Stimulated activated CD8-positive, alpha-beta memory T cell treated with anti-CD3 and anti-CD28 coated beads, Interleukin-4, amount 100 ng/mL, for 4 hours (primary cell): Measurements from ENCODE around the gene ATP5IF1.

Source experiments
- DNase-seq, 2 donors: peaks; one replicate each; pipeline ENCODE4 v3.0.0-alpha.2; 2020; ENCODE audit warnings: low read depth in 2 of 2, low spot score in 1 of 2

Gene ATP5IF1

DNA sequence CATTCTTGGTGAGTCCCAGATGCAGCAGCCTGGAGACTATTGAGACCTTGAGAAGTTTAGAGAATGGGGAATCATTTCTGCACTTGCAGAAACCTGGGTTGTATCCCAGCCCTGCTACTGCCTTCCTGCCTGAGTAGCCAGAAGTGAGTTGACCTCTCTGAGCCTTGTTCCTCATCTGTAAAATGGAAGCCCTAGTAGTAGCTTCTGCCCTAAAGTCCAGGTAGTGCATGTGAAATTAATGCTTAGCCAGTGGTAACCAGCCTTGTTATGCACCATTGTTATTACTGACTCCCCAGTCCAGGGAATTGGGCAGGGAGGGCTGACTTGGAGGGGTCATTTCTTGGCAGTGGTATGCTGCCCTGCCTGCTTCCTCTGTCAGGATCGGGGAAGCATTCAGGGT is 29.0 kb downstream of the ATP5IF1 start:
- DNase-seq: no peak

DNA sequence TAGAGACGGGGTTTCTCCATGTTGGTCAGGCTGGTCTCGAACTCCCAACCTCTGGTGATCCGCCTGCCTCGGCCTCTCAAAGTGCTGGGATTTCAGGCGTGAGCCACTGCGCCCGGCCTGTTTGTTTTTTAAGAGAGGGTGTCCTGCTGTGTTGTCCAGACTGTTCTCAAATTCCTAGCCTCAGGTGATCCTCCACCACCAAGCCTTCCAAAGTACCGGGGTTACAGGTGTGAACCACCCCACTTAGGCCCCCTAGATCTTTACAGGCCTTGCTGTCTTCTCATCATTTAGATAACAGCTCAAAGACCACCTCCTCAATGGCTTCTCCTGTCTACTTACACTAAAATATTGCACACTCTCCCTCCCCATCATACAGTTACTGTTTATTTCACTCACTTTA is 29.7 kb downstream of the ATP5IF1 start:
- no peak for DNase-seq

- DNase-seq: no peak
These were observed 31.0 kb downstream of the ATP5IF1 start for GRCh38 chr1:28266920-28267322.

DNA sequence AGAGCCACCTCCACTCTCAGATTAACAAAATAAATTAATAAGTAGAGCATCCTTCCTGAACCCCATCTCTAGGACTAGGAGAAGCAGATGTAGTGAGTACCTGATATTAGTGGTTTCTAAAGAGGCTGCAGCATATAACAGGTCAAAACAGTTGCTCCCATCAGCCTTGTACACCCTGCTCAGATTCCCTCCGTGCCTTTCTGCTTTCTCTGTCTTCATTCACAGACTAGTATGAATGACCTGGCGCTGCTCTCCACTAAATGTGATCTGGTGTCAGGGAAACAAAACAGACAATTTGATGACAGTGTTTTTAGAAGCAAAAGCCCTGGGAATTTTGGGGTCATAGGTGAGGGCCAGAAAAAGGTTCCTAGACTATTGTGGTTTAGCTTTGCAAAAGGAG is 31.7 kb downstream of the ATP5IF1 start:
- DNase-seq: no peak

GRCh38 chr1:28269529-28269928 is 33.6 kb downstream of the ATP5IF1 start:
- no peak for DNase-seq

DNA sequence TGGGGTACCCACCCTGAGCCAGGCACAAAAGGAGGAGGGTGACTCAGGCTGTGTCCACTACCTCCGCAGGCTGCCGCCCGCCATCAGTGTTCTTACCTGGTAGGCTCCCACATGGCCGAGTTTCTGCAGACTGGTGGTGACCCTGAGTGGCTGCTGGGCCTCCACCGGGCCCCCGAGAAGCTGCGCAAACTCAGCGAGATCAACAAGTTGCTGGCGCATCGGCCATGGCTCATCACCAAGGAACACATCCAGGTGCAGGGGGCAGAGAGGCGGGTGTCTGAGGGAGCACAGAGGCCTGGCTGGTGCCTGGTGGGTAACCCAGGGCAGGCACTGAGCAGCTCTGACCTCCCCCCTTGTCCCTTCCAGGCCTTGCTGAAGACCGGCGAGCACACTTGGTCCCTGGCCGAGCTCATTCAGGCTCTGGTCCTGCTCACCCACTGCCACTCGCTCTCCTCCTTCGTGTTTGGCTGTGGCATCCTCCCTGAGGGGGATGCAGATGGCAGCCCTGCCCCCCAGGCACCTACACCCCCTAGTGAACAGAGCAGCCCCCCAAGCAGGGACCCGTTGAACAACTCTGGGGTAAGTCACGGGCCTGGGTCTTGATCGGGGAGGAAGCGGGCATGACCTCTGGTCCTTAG is 36.4 kb downstream of the ATP5IF1 start:
- no peak for DNase-seq

DNA sequence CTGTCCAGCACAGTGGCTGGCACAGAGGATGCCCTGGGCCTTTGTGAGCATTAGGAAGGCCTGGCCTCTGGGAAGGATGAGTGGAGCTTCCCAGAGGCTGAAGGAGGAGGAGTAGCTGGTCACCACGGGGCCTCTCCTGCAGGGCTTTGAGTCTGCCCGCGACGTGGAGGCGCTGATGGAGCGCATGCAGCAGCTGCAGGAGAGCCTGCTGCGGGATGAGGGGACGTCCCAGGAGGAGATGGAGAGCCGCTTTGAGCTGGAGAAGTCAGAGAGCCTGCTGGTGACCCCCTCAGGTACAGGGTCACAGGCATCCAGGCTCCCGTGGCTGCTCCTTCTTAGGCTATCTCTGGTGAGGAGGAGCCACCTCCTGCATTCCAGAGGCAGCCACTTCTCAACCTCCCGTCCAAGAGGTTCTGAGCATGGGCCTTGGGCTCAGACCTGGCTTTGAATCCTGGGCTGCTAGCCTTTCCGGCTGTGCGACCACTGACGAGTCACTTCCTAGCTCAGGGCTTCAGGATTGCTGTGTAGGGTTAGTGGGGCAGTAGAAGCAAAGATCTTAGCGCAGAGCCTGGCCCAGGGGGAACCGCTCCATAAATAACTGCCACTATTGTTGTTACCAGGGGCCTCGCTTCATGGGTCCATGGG is 37.4 kb downstream of the ATP5IF1 start:
- no peak for DNase-seq

DNA sequence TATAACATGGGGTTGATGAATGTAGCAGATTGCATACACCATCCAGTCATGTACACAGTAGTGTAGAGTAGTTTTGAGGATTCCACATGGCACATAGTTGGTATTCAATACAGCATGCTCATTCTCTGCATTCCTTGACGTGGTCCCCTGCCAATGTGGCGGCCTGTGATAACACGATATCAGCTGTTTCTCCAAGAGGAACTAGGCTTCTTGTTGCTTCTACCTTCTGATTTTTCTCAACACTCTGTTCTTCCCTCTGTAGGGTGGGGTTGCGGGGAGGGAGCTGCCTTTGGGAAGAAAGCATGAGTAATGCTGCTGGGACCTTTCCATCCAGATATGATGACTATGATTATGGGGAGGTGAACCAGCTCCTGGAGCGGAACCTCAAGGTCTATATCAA is 42.8 kb downstream of the ATP5IF1 start:
- DNase-seq: no peak

DNA sequence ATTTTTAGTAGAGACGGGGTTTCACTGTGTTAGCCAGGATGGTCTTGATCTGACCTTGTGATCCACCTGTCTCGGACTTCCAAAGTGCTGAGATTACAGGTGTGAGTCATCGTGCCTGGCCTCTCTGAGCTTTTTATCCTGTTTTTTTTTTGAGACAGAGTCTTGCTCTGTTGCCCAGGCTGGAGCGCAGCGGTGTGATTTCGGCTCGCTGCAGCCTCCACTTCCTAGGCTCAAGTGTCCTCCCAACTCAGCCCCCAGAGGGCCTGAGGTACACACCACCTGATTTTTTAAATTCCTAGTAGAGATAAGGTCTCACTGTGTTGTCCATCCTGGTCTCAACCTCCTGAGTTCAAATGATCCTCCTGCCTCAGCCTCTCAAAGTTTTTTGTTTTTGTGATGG is 43.8 kb downstream of the ATP5IF1 start:
- DNase-seq: no peak

- no peak for DNase-seq
These were observed 44.6 kb downstream of the ATP5IF1 start for GRCh38 chr1:28280501-28280900.

DNA sequence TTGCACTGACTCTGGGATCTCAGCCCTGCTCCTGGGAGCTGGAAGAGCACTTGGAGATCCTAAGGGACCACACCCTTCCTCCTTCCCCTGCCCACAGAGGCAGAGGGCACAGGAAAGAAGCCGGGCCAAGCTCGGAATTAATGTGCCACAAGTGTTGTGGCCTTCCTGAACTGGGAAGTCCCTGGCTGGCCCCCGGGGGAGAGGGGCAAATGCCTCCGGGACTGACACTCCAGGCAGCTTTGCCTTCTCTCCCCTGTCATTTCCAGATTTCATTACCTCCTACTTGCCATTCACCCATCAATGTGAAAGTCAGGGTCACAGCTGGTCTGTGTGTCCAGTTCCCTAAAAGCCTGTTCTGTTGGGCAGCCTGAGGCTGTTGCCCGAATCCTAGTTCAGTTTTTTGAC is 45.1 kb downstream of the ATP5IF1 start:
- DNase-seq: no peak

DNA sequence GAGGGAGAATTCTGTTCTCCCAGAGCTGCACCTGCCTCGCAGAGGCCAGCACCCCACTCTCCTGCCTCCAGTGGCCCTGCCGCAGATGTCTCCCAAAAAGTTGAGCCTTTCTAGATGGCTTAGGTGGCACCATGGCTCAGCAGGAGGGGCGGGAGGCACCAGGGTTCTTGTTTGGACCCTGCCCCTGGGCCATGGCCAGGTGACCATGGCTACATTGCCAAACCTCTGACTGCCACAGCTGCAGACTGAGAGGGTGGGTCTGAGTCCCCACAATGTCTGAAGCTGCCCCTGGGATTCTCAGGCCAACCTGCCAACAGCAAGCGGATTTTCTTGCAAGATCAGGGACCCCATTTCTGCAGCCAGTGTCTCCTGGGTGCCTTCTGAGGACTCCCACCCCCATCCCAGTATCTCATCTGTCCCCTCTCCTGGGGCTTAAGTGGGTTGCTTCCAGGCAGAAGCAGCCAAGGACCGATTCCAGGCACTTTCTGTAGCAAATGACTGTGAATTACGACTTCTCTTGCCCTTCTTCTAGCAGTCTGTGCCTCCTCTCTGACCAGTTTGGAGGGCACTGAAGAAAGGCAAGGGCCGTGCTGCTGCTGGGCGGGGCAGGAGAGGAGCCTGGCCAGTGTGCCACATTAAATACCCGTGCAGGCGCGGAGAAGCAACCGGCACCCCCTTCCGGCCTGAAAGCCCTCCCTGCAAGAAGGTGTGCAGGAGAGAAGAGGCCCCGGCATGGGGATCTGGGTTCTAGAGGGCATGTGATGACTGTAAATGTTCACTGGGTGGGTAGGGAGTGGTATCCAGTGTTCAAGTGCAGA is 45.9 kb downstream of the ATP5IF1 start:
- no peak for DNase-seq

DNA sequence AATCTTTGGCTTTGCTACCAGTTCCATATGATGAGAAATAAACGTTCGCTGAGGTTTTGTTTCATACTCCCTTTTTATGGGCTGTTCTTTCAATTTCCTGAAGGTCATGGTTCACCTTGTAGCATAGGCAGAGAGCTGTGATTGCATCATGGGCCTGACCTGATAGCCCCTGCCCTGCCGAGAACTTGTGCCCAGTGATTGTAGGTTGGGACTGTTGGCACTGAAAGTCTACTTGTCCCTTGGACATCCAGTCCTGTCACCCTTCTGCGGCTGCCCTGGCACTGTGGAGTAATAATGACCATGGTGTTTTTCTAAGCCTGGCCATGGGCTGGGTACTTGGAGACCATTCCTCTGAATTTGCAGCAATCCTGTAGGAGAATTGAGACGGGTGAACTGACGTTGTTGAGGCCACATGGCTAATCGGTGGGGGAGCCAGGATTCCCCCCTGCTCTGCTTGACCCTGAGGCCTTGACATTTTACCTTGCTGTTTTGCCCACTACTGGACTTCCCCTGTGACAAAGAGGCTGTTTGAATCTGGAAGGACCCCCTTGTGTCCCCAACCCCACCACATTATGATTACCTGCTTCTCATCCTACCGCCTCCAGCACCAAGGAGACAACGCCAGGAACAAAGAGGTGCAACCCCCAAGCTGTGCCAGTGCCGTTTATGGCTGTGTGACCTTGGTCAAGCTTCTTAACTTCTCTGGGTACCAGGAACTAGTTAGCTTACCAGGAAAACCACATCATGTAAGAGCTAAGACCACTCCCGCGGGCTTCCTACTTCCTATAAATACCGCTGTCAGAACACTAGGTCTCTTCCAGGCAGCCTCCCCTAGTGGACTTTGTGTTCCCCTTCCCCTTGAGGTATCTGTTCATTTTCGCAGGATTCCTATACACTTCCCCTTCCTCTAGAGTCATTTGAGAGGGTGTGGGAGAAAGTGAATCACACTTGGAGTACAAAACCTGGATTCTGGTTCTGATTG is 46.8 kb downstream of the ATP5IF1 start:
- DNase-seq: no peak

GRCh38 chr1:28286111-28286510 is 50.2 kb downstream of the ATP5IF1 start:
- DNase-seq: no peak
